Measurements from ENCODE around the gene SUFU.
"Not testable (repeated sequence)": the region's sequence is repeated elsewhere in the genome, so short reads cannot be mapped to it uniquely, and the experiment has no call there.

- not testable (repeated sequence) for TF ChIP-seq AGO1 (IDR thresholded peaks at IDR 0.05; ENCODE audit: low read depth, low read length, poor library complexity, severe bottlenecking); POLR2A (IDR thresholded peaks at IDR 0.05; ENCODE audit: insufficient read depth in 1 of 2, low read depth in 2 of 2, low read length in 2 of 2); SP1 (IDR thresholded peaks at IDR 0.05); SP1 (CRISPR knock-in tag; IDR thresholded peaks at IDR 0.05); IRF1 (CRISPR knock-in tag; IDR thresholded peaks at IDR 0.05; ENCODE audit: low read depth); TAF1 (CRISPR knock-in tag; IDR thresholded peaks at IDR 0.05); KDM2A (CRISPR knock-in tag; IDR thresholded peaks at IDR 0.05; ENCODE audit: borderline replicate concordance, low read depth); RXRA (CRISPR knock-in tag; IDR thresholded peaks at IDR 0.05); CTCF (CRISPR knock-in tag; IDR thresholded peaks at IDR 0.05); ARNT (IDR thresholded peaks at IDR 0.05); ZNF691 (CRISPR knock-in tag; IDR thresholded peaks at IDR 0.05; ENCODE audit: borderline replicate concordance, low read depth); TBL1XR1 (IDR thresholded peaks at IDR 0.05; ENCODE audit: borderline replicate concordance, low read length, partially characterized antibody); MLX (CRISPR knock-in tag; IDR thresholded peaks at IDR 0.05); FOXP1 (IDR thresholded peaks at IDR 0.05); FOXP1 (CRISPR knock-in tag; IDR thresholded peaks at IDR 0.05); CBX1 (IDR thresholded peaks at IDR 0.05; ENCODE audit: low read depth)
Observed at GRCh38 chr10:102667411-102667810, 163.6 kb downstream of the SUFU start.

Measured in HepG2 (cell line).